Measurements from ENCODE around the gene SPAG6. TPM values are rescaled to one million over a fixed set of nuclear protein-coding genes. Genes with fewer than 3 reads are reported as not detected.
A peak's percentile ranks its signal among the peaks of the same experiment; 100 is the strongest.

SPAG6 gene
- total and polyA plus RNA-seq, 9 of the 15 experiments (the other 6 are each of a cell fraction or from before 2014, with no cell fraction given), result 3.5 to 23.1 (median 11.8) TPM

- no peaks in the 10 kb centered on the region for H4K20me1 ChIP-seq (replicated peaks; ENCODE audit: control insufficient read depth, insufficient read depth, low read length)
- no peaks in the 10 kb centered on the region for H3K79me2 ChIP-seq (ENCODE audit: control insufficient read depth, insufficient read depth, low read length)
- no peak overlapping the region for H3K4me3 ChIP-seq
- no peaks in the 10 kb centered on the region for H3K27me3 ChIP-seq (ENCODE audit: control insufficient read depth in 2 of 2, insufficient read depth in 2 of 2, low read length in 2 of 2)
- intact Hi-C loops (cut with micrococcal nuclease), result no loop called here
- no peak overlapping the region for H3K9ac ChIP-seq (ENCODE audit: insufficient read depth in 1 of 2, low read depth in 2 of 2, low read length in 2 of 2)
- no TSS peak for BruUV-seq (replicated peaks)
- H2AFZ ChIP-seq (ENCODE audit: low read depth, low read length), result peak overlapping the region; percentile 76
- POLR2A ChIA-PET, result no interaction called here
- CTCF ChIA-PET (ENCODE audit: low intra/inter-chr PET ratio), result no interaction called here
- DNase-seq (ENCODE audit: extremely low read depth in 1 of 4, low spot score in 3 of 4) (peak in 2 of 4 experiments; percentile 33 to 40), ATAC-seq (peak; percentile 27), FAIRE-seq (no peak)
- in situ Hi-C loops (cut with MboI), result no loop called here
- no peaks in the 10 kb centered on the region for H3K9me1 ChIP-seq (ENCODE audit: control insufficient read depth, insufficient read depth, low read length)
- H3K4me2 ChIP-seq (ENCODE audit: insufficient read depth, low read length), result no peak overlapping the region
- no peaks in the 10 kb centered on the region for H3K36me3 ChIP-seq (ENCODE audit: control insufficient read depth, insufficient read depth, low read length)
- peaks cover 0 to 7% of the 10 kb centered on the region in 2 experiments; a peak in 3 of 5 replicates for H3K4me1 ChIP-seq (replicated peaks in 1 of 2; ENCODE audit: control insufficient read depth in 2 of 2, insufficient read depth in 2 of 2, low read length in 2 of 2)
- no peak overlapping the region for H3K27ac ChIP-seq (ENCODE audit: extremely low read depth, low read depth, low read length)
- no peaks in the 10 kb centered on the region for H3K9me3 ChIP-seq (replicated peaks; ENCODE audit: control insufficient read depth, insufficient read depth, low read depth, low read length)
- 19% methylated on average over 2 of the region's 2 CpGs for WGBS (ENCODE audit: insufficient coverage, low coverage, missing lambda C conversion rate)
- TF ChIP-seq FOSL1 (tag; conservative IDR thresholded peaks at IDR 0.05) (peak; percentile 47), JUND (IDR thresholded peaks at IDR 0.05; ENCODE audit: borderline replicate concordance, low read depth, low read length) (0 out of 2 replicates have a peak, but pooled peaks have one; percentile 28), JUND (tag; IDR thresholded peaks at IDR 0.05; ENCODE audit: borderline replicate concordance, low read depth, low read length) (no peak), PREB (CRISPR knock-in tag; IDR thresholded peaks at IDR 0.05) (no peak), CREB3 (tag; conservative IDR thresholded peaks at IDR 0.05; ENCODE audit: low read depth) (no peak), FOXJ2 (tag; IDR thresholded peaks at IDR 0.05) (no peak), ATF7 (IDR thresholded peaks at IDR 0.05) (no peak), ATF3 (IDR thresholded peaks at IDR 0.05) (peak; percentile 56), ATF3 (CRISPR knock-in tag; conservative IDR thresholded peaks at IDR 0.05) (no peak), DPF2 (IDR thresholded peaks at IDR 0.05) (0 out of 2 replicates have a peak, but pooled peaks have one; percentile 23), ETV6 (IDR thresholded peaks at IDR 0.05; ENCODE audit: borderline replicate concordance in 1 of 2, low read depth in 2 of 2, low read length in 1 of 2) (no peak), ETV6 (CRISPR knock-in tag; IDR thresholded peaks at IDR 0.05; ENCODE audit: borderline replicate concordance) (no peak), CHAMP1 (IDR thresholded peaks at IDR 0.05) (no peak), SAFB2 (IDR thresholded peaks at IDR 0.05; ENCODE audit: borderline replicate concordance, low read depth, low read length, severe bottlenecking) (no peak), CREB3L1 (IDR thresholded peaks at IDR 0.05; ENCODE audit: borderline replicate concordance, low read depth) (no peak), CREM (IDR thresholded peaks at IDR 0.05; ENCODE audit: low read depth) (0 out of 2 replicates have a peak, but pooled peaks have one; percentile 15)
These were observed 36.9 kb upstream of the SPAG6 start for GRCh38 chr10:22308390-22308789.
